HT-29 (cell line): Measurements from ENCODE around the gene GATB. TPM values are rescaled to one million over a fixed set of nuclear protein-coding genes. Genes with fewer than 3 reads are reported as not detected.
A peak's percentile ranks its signal among the peaks of the same experiment; 100 is the strongest.

Experiments
- DNase-seq: peaks from one replicate; pipeline ENCODE4 v3.0.0-alpha.2; 2015; ENCODE audit warnings: low spot score
- total RNA-seq: library from RNA; depleted of rRNA; stranded (reverse); fragments of >200 nt; shearing (Covaris generic); gene quantifications from 2 replicates; pipeline ENCODE4 v1.2.3, GENCODE V29; 2014

Gene GATB
- total RNA-seq, 1 experiment from 2014 or later: 14.1 TPM

- DNase-seq: no peak
Measured at GRCh38 chr4:151653548-151653918, 107.3 kb downstream of the GATB start.

GRCh38 chr4:151652841-151653547 lies 107.8 kb downstream of the GATB start:
- DNase-seq: no peak

- no peak for DNase-seq
Measured at GRCh38 chr4:151651496-151651895, 109.3 kb downstream of the GATB start.

GRCh38 chr4:151649479-151649878 lies 111.3 kb downstream of the GATB start:
- no peak for DNase-seq

GRCh38 chr4:151646322-151646721 lies 114.5 kb downstream of the GATB start:
- no peak for DNase-seq

GRCh38 chr4:151644622-151645021 lies 116.2 kb downstream of the GATB start:
- peak; percentile 35 for DNase-seq

- no peak for DNase-seq
Measured at GRCh38 chr4:151643564-151643963, 117.2 kb downstream of the GATB start.

GRCh38 chr4:151641983-151642382 lies 118.8 kb downstream of the GATB start:
- no peak for DNase-seq

- no peak for DNase-seq
Measured at GRCh38 chr4:151641167-151641566, 119.6 kb downstream of the GATB start.

- no peak for DNase-seq
Measured at GRCh38 chr4:151640381-151640780, 120.4 kb downstream of the GATB start.

- DNase-seq: no peak
Measured at GRCh38 chr4:151638295-151638858, 122.4 kb downstream of the GATB start.

GRCh38 chr4:151631349-151631748 lies 129.5 kb downstream of the GATB start:
- no peak for DNase-seq

GRCh38 chr4:151629097-151629783 lies 131.6 kb downstream of the GATB start:
- peak; percentile 21 for DNase-seq

- DNase-seq: no peak
Measured at GRCh38 chr4:151628001-151628608, 132.7 kb downstream of the GATB start.

GRCh38 chr4:151627491-151627890 lies 133.3 kb downstream of the GATB start:
- DNase-seq: no peak

- no peak for DNase-seq
Measured at GRCh38 chr4:151626751-151627150, 134.1 kb downstream of the GATB start.

- no peak for DNase-seq
Measured at GRCh38 chr4:151626228-151626627, 134.6 kb downstream of the GATB start.

GRCh38 chr4:151624626-151625565 lies 135.9 kb downstream of the GATB start:
- no peak for DNase-seq
